22Rv1 (cell line): Measurements from ENCODE around the gene NFIA.

Experiments used
- H3K27ac ChIP-seq: fragments of 450-650 bp; 2 replicates; pipeline ENCODE4 v1.5.1; 2017
- CTCF ChIP-seq: fragments of 450-650 bp; IDR thresholded peaks from 2 replicates; pipeline ENCODE4 v1.5.1; 2017; ENCODE audit warnings: mild to moderate bottlenecking
- ZFX ChIP-seq: fragments of 450-650 bp; IDR thresholded peaks from 2 replicates; pipeline ENCODE4 v1.6.1; 2017; ENCODE audit warnings: antibody characterized with exemption, borderline replicate concordance

NFIA gene

GRCh38 chr1:61082311-61083012 is at the start of gene NFIA:
Gene NFIA (plus strand): TSS chr1:61082561.
- peak within 1 kb of the TSS; percentile 97 for H3K27ac ChIP-seq
- TF ChIP-seq ZFX (no peak), CTCF (no peak)

- H3K27ac ChIP-seq, result no peak overlapping the region
- no peak for TF ChIP-seq ZFX
- no peak for TF ChIP-seq CTCF
These were observed 46.5 kb upstream of the NFIA start for GRCh38 chr1:61035880-61036279.

GRCh38 chr1:61042466-61043009 is 39.8 kb upstream of the NFIA start:
- no peak overlapping the region for H3K27ac ChIP-seq
- no peak for TF ChIP-seq ZFX
- no peak for TF ChIP-seq CTCF

GRCh38 chr1:61043010-61043820 is 39.1 kb upstream of the NFIA start:
- TF ChIP-seq CTCF (peak; percentile 93), ZFX (no peak)
- no peak overlapping the region for H3K27ac ChIP-seq

- H3K27ac ChIP-seq, result no peak overlapping the region
- no peak for TF ChIP-seq ZFX
- TF ChIP-seq CTCF, result no peak
These were observed 35.9 kb upstream of the NFIA start for GRCh38 chr1:61046434-61046833.

GRCh38 chr1:61047061-61047460 is 35.3 kb upstream of the NFIA start:
- TF ChIP-seq CTCF, result no peak
- no peak for TF ChIP-seq ZFX
- no peak overlapping the region for H3K27ac ChIP-seq
